Hepatocyte (in vitro differentiated cells): ENCODE measurements around the gene S100A16.

Source experiments
- EZH2 ChIP-seq: fragments of 200-600 bp; sonication (generic); IDR thresholded peaks from 2 replicates; pipeline ENCODE4 v1.6.1; 2016; ENCODE audit warnings: antibody characterized with exemption, mild to moderate bottlenecking, borderline replicate concordance
- EZH2phosphoT487 ChIP-seq: fragments of 200-600 bp; sonication (generic); IDR thresholded peaks from one replicate; pipeline ENCODE4 v1.6.1; 2018; ENCODE audit warnings: antibody characterized with exemption, mild to moderate bottlenecking, low read depth, moderate library complexity; ENCODE audit not compliant: unreplicated experiment, severe bottlenecking
- TF ChIP-seq, protein P1 (sequence below): fragments of 200-600 bp; sonication (generic); IDR thresholded peaks from 2 replicates; pipeline ENCODE4 v1.5.1; 2016; ENCODE audit warnings: antibody characterized with exemption, mild to moderate bottlenecking; ENCODE audit not compliant: poor library complexity

DNA sequence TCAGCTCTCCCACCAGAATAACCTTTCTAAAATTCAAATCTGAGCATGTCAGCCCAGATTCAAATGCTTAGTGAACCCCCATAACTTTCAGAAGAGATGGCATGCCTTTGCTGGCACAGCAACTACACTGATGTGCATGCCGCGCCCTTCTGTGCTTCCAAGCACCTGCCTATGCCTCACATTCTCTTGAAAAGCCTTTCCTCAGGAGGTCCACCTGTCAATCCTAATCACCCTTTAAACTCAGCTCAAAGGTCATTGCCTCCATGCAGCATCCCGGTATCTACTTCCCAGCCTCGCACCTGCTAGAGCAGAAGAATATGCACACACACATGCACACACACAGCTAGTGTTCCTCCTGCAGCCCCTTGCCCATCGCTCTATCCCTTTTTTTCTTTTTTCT, 42.1 kb downstream of the S100A16 start:
- TF ChIP-seq, protein P1, sequence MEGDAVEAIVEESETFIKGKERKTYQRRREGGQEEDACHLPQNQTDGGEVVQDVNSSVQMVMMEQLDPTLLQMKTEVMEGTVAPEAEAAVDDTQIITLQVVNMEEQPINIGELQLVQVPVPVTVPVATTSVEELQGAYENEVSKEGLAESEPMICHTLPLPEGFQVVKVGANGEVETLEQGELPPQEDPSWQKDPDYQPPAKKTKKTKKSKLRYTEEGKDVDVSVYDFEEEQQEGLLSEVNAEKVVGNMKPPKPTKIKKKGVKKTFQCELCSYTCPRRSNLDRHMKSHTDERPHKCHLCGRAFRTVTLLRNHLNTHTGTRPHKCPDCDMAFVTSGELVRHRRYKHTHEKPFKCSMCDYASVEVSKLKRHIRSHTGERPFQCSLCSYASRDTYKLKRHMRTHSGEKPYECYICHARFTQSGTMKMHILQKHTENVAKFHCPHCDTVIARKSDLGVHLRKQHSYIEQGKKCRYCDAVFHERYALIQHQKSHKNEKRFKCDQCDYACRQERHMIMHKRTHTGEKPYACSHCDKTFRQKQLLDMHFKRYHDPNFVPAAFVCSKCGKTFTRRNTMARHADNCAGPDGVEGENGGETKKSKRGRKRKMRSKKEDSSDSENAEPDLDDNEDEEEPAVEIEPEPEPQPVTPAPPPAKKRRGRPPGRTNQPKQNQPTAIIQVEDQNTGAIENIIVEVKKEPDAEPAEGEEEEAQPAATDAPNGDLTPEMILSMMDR = no peak
- TF ChIP-seq EZH2phosphoT487 (no peak), EZH2 (no peak)
